Measurements from ENCODE around the gene NPPC.

The NPPC gene

GRCh38 chr2:231942180-231942579 lies 16.0 kb upstream of the NPPC start:
- no peak overlapping the region for H3K4me3 ChIP-seq (ENCODE audit: severe bottlenecking)
- no peaks in the 10 kb centered on the region for H3K36me3 ChIP-seq (ENCODE audit: low read depth)
- H3K9me3 ChIP-seq (ENCODE audit: severe bottlenecking), result no peaks in the 10 kb centered on the region
- no peak overlapping the region for H3K27ac ChIP-seq (ENCODE audit: poor library complexity, severe bottlenecking)
- H3K27me3 ChIP-seq (ENCODE audit: insufficient read depth, poor library complexity, severe bottlenecking), result no peaks in the 10 kb centered on the region
- DNase-seq (ENCODE audit: low spot score), result no peak
- H3K4me1 ChIP-seq (ENCODE audit: insufficient read depth, poor library complexity, severe bottlenecking), result no peaks in the 10 kb centered on the region
- TF ChIP-seq CTCF (IDR thresholded peaks at IDR 0.05; ENCODE audit: poor library complexity, severe bottlenecking), result no peak
- no peak for ATAC-seq (ENCODE audit: low read depth)

GRCh38 chr2:231941673-231942072 lies 15.5 kb upstream of the NPPC start:
- no peak for DNase-seq (ENCODE audit: low spot score)
- Histone ChIP-seq H3K9me3 (ENCODE audit: severe bottlenecking) (no peaks in the 10 kb centered on the region), H3K4me3 (ENCODE audit: severe bottlenecking) (no peak overlapping the region), H3K27ac (ENCODE audit: poor library complexity, severe bottlenecking) (no peak overlapping the region), H3K36me3 (ENCODE audit: low read depth) (no peaks in the 10 kb centered on the region), H3K27me3 (ENCODE audit: insufficient read depth, poor library complexity, severe bottlenecking) (no peaks in the 10 kb centered on the region), H3K4me1 (ENCODE audit: insufficient read depth, poor library complexity, severe bottlenecking) (no peaks in the 10 kb centered on the region)
- ATAC-seq (ENCODE audit: low read depth), result no peak
- TF ChIP-seq CTCF (IDR thresholded peaks at IDR 0.05; ENCODE audit: poor library complexity, severe bottlenecking), result no peak

GRCh38 chr2:231940795-231941194 lies 14.6 kb upstream of the NPPC start:
- Histone ChIP-seq H3K27me3 (ENCODE audit: insufficient read depth, poor library complexity, severe bottlenecking) (no peaks in the 10 kb centered on the region), H3K36me3 (ENCODE audit: low read depth) (no peaks in the 10 kb centered on the region), H3K4me1 (ENCODE audit: insufficient read depth, poor library complexity, severe bottlenecking) (no peaks in the 10 kb centered on the region), H3K9me3 (ENCODE audit: severe bottlenecking) (no peaks in the 10 kb centered on the region), H3K4me3 (ENCODE audit: severe bottlenecking) (no peak overlapping the region), H3K27ac (ENCODE audit: poor library complexity, severe bottlenecking) (no peak overlapping the region)
- ATAC-seq (ENCODE audit: low read depth), result no peak
- TF ChIP-seq CTCF (IDR thresholded peaks at IDR 0.05; ENCODE audit: poor library complexity, severe bottlenecking), result no peak
- DNase-seq (ENCODE audit: low spot score), result no peak

GRCh38 chr2:231939022-231939421 lies 12.8 kb upstream of the NPPC start:
- no peak overlapping the region for H3K4me3 ChIP-seq (ENCODE audit: severe bottlenecking)
- no peak for TF ChIP-seq CTCF (IDR thresholded peaks at IDR 0.05; ENCODE audit: poor library complexity, severe bottlenecking)
- no peaks in the 10 kb centered on the region for H3K4me1 ChIP-seq (ENCODE audit: insufficient read depth, poor library complexity, severe bottlenecking)
- no peaks in the 10 kb centered on the region for H3K9me3 ChIP-seq (ENCODE audit: severe bottlenecking)
- no peak overlapping the region for H3K27ac ChIP-seq (ENCODE audit: poor library complexity, severe bottlenecking)
- ATAC-seq (ENCODE audit: low read depth) (no peak), DNase-seq (ENCODE audit: low spot score) (no peak)
- H3K36me3 ChIP-seq (ENCODE audit: low read depth), result no peaks in the 10 kb centered on the region
- H3K27me3 ChIP-seq (ENCODE audit: insufficient read depth, poor library complexity, severe bottlenecking), result no peaks in the 10 kb centered on the region

- no peak for ATAC-seq (ENCODE audit: low read depth)
- Histone ChIP-seq H3K36me3 (ENCODE audit: low read depth) (no peaks in the 10 kb centered on the region), H3K9me3 (ENCODE audit: severe bottlenecking) (no peaks in the 10 kb centered on the region), H3K27ac (ENCODE audit: poor library complexity, severe bottlenecking) (no peak overlapping the region), H3K4me3 (ENCODE audit: severe bottlenecking) (no peak overlapping the region), H3K27me3 (ENCODE audit: insufficient read depth, poor library complexity, severe bottlenecking) (no peaks in the 10 kb centered on the region), H3K4me1 (ENCODE audit: insufficient read depth, poor library complexity, severe bottlenecking) (no peaks in the 10 kb centered on the region)
- no peak for TF ChIP-seq CTCF (IDR thresholded peaks at IDR 0.05; ENCODE audit: poor library complexity, severe bottlenecking)
- no peak for DNase-seq (ENCODE audit: low spot score)
Measured at GRCh38 chr2:231937057-231937456, 10.9 kb upstream of the NPPC start.

All from RWPE2 (cell line).